GM12892 (cell line): ENCODE data around the gene C3orf22.

Experiments
- POLR2A ChIP-seq: IDR thresholded peaks from 2 replicates; pipeline ENCODE4 v1.6.1; 2011; ENCODE audit warnings: low read depth, low read length, control low read depth
- POLR2AphosphoS5 ChIP-seq: IDR thresholded peaks from 2 replicates; pipeline ENCODE4 v1.6.1; 2011; ENCODE audit warnings: low read depth, low read length, control low read depth

DNA sequence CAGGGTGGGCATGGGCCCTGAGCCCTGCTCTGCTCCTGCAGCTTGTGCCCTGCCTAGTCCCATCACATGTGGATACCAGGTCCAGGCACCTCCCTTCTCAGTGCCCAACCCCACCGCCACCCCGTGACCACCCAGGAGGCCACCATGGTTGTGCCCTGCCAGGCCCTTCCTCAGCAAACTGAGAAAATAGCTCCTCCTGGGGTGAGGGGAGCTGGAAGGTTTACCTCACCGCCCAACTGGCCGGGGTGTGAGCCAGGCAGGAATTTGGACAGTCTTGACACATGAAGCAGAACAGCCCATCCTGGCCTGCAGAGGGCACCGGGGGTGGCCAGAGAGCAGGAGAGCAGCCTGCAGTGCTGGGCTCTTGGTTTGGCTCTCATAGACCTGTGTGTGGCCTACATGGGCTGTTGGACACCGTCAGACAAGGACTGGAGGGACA is 11.4 kb upstream of the C3orf22 start:
- no peak for TF ChIP-seq POLR2A
- no peak for TF ChIP-seq POLR2AphosphoS5
